GM19372 (cell line): ENCODE data around the gene ZNF121.
"Not testable (repeated sequence)": the region's sequence is repeated elsewhere in the genome, so short reads cannot be mapped to it uniquely, and the experiment has no call there.

Source experiments
- ATAC-seq: cut with Tn5 transposase; IDR thresholded peaks from one replicate; pipeline ENCODE4 v1.9.1; 2021; ENCODE audit warnings: mild to moderate bottlenecking, low read depth, moderate library complexity; ENCODE audit not compliant: unreplicated experiment

Gene ZNF121

GRCh38 chr19:9584073-9584833 lies at the start of gene ZNF121:
Gene ZNF121 (minus strand): TSS chr19:9584504. CDS start chr19:9568097, 16,407 bp downstream.
- peak; percentile 74 for ATAC-seq

- no peak for ATAC-seq
These were observed 43.6 kb upstream of the ZNF121 start for GRCh38 chr19:9627856-9628255.

GRCh38 chr19:9622531-9622930 lies 38.2 kb upstream of the ZNF121 start:
- ATAC-seq, result no peak

- ATAC-seq, result peak; percentile 85
These were observed 37.1 kb upstream of the ZNF121 start, which contains the start of gene ZNF561 for GRCh38 chr19:9621156-9622037. Gene ZNF561 (minus strand): TSS chr19:9621232. CDS start chr19:9619456, 1,776 bp downstream.

GRCh38 chr19:9620842-9621155 lies 36.5 kb upstream of the ZNF121 start:
- no peak for ATAC-seq

- no peak for ATAC-seq
These were observed 31.5 kb upstream of the ZNF121 start for GRCh38 chr19:9615844-9616243.

GRCh38 chr19:9610484-9611113 lies 26.3 kb upstream of the ZNF121 start:
- no peak for ATAC-seq

GRCh38 chr19:9608912-9609311 lies 24.6 kb upstream of the ZNF121 start:
- ATAC-seq, result no peak

- ATAC-seq, result no peak
These were observed 12.7 kb upstream of the ZNF121 start for GRCh38 chr19:9597027-9597426.

- no peak for ATAC-seq
These were observed 2.5 kb upstream of the ZNF121 start for GRCh38 chr19:9586764-9587163.

- not testable (repeated sequence) for ATAC-seq
These were observed 2.1 kb downstream of the ZNF121 start for GRCh38 chr19:9582081-9582725.

- no peak for ATAC-seq
These were observed 3.6 kb downstream of the ZNF121 start for GRCh38 chr19:9580728-9581127.

- ATAC-seq, result no peak
These were observed 14.0 kb downstream of the ZNF121 start for GRCh38 chr19:9570255-9570654.

- ATAC-seq, result no peak
These were observed 17.6 kb downstream of the ZNF121 start for GRCh38 chr19:9566729-9567128.

- ATAC-seq, result no peak
These were observed 18.2 kb downstream of the ZNF121 start for GRCh38 chr19:9565900-9566705.

- ATAC-seq, result no peak
These were observed 31.6 kb downstream of the ZNF121 start for GRCh38 chr19:9552536-9553274.

- ATAC-seq, result no peak
These were observed 36.4 kb downstream of the ZNF121 start for GRCh38 chr19:9547870-9548269.

- not testable (repeated sequence) for ATAC-seq
These were observed 43.0 kb downstream of the ZNF121 start for GRCh38 chr19:9541281-9541680.

GRCh38 chr19:9539921-9540320 lies 44.4 kb downstream of the ZNF121 start:
- ATAC-seq, result not testable (repeated sequence)
